ENCODE measurements around the gene RASAL2.
"Not testable (repeated sequence)": the region's sequence is repeated elsewhere in the genome, so short reads cannot be mapped to it uniquely, and the experiment has no call there.

RASAL2 gene

GRCh38 chr1:178241057-178241456 is 147.2 kb downstream of the RASAL2 start:
- no peak for DNase-seq

GRCh38 chr1:178241837-178242236 is 147.9 kb downstream of the RASAL2 start:
- no peak for DNase-seq

GRCh38 chr1:178243119-178243518 is 149.2 kb downstream of the RASAL2 start:
- no peak for DNase-seq

- no peak for DNase-seq
Observed at GRCh38 chr1:178243890-178244289, 150.0 kb downstream of the RASAL2 start.

- DNase-seq = not testable (repeated sequence)
Observed at GRCh38 chr1:178248284-178248683, 154.4 kb downstream of the RASAL2 start.

GRCh38 chr1:178253581-178253980 is 159.7 kb downstream of the RASAL2 start:
- DNase-seq = not testable (repeated sequence)

- no peak for DNase-seq
Observed at GRCh38 chr1:178254433-178254832, 160.5 kb downstream of the RASAL2 start.

GRCh38 chr1:178258536-178258935 is 164.6 kb downstream of the RASAL2 start:
- no peak for DNase-seq

GRCh38 chr1:178262120-178262500 is 168.2 kb downstream of the RASAL2 start:
- no peak for DNase-seq

GRCh38 chr1:178263341-178263740 is 169.4 kb downstream of the RASAL2 start:
- DNase-seq = no peak

GRCh38 chr1:178266113-178266512 is 172.2 kb downstream of the RASAL2 start:
- DNase-seq = no peak

GRCh38 chr1:178266619-178267066 is 172.7 kb downstream of the RASAL2 start:
- DNase-seq = no peak

GRCh38 chr1:178267646-178268094 is 173.8 kb downstream of the RASAL2 start:
- no peak for DNase-seq

GRCh38 chr1:178271471-178271870 is 177.6 kb downstream of the RASAL2 start:
- DNase-seq = no peak

- no peak for DNase-seq
Observed at GRCh38 chr1:178273707-178274410, 180.0 kb downstream of the RASAL2 start.

GRCh38 chr1:178275049-178275448 is 181.1 kb downstream of the RASAL2 start:
- DNase-seq = no peak

- DNase-seq = no peak
Observed at GRCh38 chr1:178275553-178275952, 181.6 kb downstream of the RASAL2 start.

- DNase-seq = no peak
Observed at GRCh38 chr1:178277793-178278530, 184.1 kb downstream of the RASAL2 start.

- no peak for DNase-seq
Observed at GRCh38 chr1:178278916-178279686, 185.2 kb downstream of the RASAL2 start.

GRCh38 chr1:178282949-178283367 is 189.1 kb downstream of the RASAL2 start:
- DNase-seq = no peak

- DNase-seq = no peak
Observed at GRCh38 chr1:178283409-178283808, 189.5 kb downstream of the RASAL2 start.

- DNase-seq = no peak
Observed at GRCh38 chr1:178284058-178284457, 190.2 kb downstream of the RASAL2 start.

- DNase-seq = no peak
Observed at GRCh38 chr1:178291166-178291565, 197.3 kb downstream of the RASAL2 start.

Measured in activated effector memory CD4-positive, alpha-beta T cell treated with Interleukin-2 at 50 U/mL for 16 hours (primary cell).